Keratinocyte (primary cell): ENCODE measurements around the gene TATDN2. TPM values are rescaled to one million over a fixed set of nuclear protein-coding genes. Genes with fewer than 3 reads are reported as not detected.
"Not testable (repeated sequence)": the region's sequence is repeated elsewhere in the genome, so short reads cannot be mapped to it uniquely, and the experiment has no call there.

ENCODE experiments used
- DNase-seq: peaks from one replicate; pipeline ENCODE4 v3.0.0-alpha.2; 2011; ENCODE audit warnings: low read depth, missing footprints, low spot score
- FAIRE-seq: peaks from 2 replicates; lab custom pipeline; 2011; peaks lifted over from hg19 to GRCh38; lab: Jason Lieb, UNC
- H2AFZ ChIP-seq: 2 replicates; pipeline ENCODE4 v1.6.0; 2012; ENCODE audit warnings: low read length, control low read depth, inconsistent platforms; ENCODE audit not compliant: control insufficient read depth
- H3K27ac ChIP-seq: 2 replicates; pipeline ENCODE4 v1.5.1; 2011; ENCODE audit warnings: low read length; ENCODE audit not compliant: control insufficient read depth, insufficient read depth
- H3K27me3 ChIP-seq: 3 replicates; pipeline ENCODE4 v1.6.0; 2011; ENCODE audit warnings: low read length; ENCODE audit not compliant: control insufficient read depth, insufficient read depth; ENCODE audit errors: extremely low read depth
- H3K36me3 ChIP-seq, 2 experiments: 2 replicates in 1 of 2; 3 replicates in 1 of 2; pipeline ENCODE4 v1.5.1; 2011; ENCODE audit warnings: low read length in 2 of 2, mild to moderate bottlenecking in 1 of 2; ENCODE audit not compliant: control insufficient read depth in 2 of 2, insufficient read depth in 2 of 2; ENCODE audit errors: extremely low read depth in 1 of 2
- H3K4me1 ChIP-seq: 3 replicates; pipeline ENCODE4 v1.5.1; 2011; ENCODE audit warnings: low read length; ENCODE audit not compliant: control insufficient read depth, insufficient read depth; ENCODE audit errors: extremely low read depth
- H3K4me2 ChIP-seq: 3 replicates; pipeline ENCODE4 v1.6.0; 2011; ENCODE audit warnings: low read depth, low read length; ENCODE audit not compliant: control insufficient read depth, insufficient read depth; ENCODE audit errors: extremely low read depth
- H3K4me3 ChIP-seq, 3 experiments: fragments of 200-600 bp in 1 of 3; sonication (generic) in 1 of 3; 2 replicates in 2 of 3; 3 replicates in 1 of 3; pipeline ENCODE4 v1.5.1; 2011 to 2016; ENCODE audit warnings: low read length in 3 of 3, mild to moderate bottlenecking in 3 of 3, control low read depth in 2 of 3, inconsistent platforms in 1 of 3, low read depth in 1 of 3, mixed read lengths in 1 of 3, mixed run types in 1 of 3, moderate library complexity in 1 of 3; ENCODE audit not compliant: control insufficient read depth in 2 of 3, insufficient read depth in 2 of 3; ENCODE audit errors: extremely low read depth in 1 of 3
- H3K79me2 ChIP-seq: 2 replicates; pipeline ENCODE4 v1.6.0; 2012; ENCODE audit warnings: low read length; ENCODE audit not compliant: control insufficient read depth, insufficient read depth
- H3K9ac ChIP-seq: 3 replicates; pipeline ENCODE4 v1.6.0; 2011; ENCODE audit warnings: low read length; ENCODE audit not compliant: control insufficient read depth, insufficient read depth; ENCODE audit errors: extremely low read depth
- H3K9me1 ChIP-seq: 3 replicates; pipeline ENCODE4 v1.6.0; 2011; ENCODE audit warnings: low read length; ENCODE audit not compliant: control insufficient read depth, insufficient read depth; ENCODE audit errors: extremely low read depth
- H3K9me3 ChIP-seq: 2 replicates; pipeline ENCODE4 v1.5.1; 2012; ENCODE audit warnings: low read depth, low read length; ENCODE audit not compliant: control insufficient read depth
- H4K20me1 ChIP-seq: 3 replicates; pipeline ENCODE4 v1.6.0; 2011; ENCODE audit warnings: low read length; ENCODE audit not compliant: control insufficient read depth, insufficient read depth; ENCODE audit errors: extremely low read depth
- CTCF ChIP-seq, 3 experiments: IDR thresholded peaks in 1 of 3; conservative IDR thresholded peaks in 1 of 3; optimal IDR thresholded peaks in 1 of 3; 2 replicates in 2 of 3; 3 replicates in 1 of 3; pipeline versions ENCODE3 to v1.5.1; 2011; ENCODE audit warnings: low read length in 3 of 3, mild to moderate bottlenecking in 3 of 3, moderate library complexity in 2 of 3, control low read depth in 1 of 3, inconsistent platforms in 1 of 3; ENCODE audit not compliant: insufficient read depth in 2 of 3; ENCODE audit errors: extremely low read depth in 1 of 3
- EZH2 ChIP-seq: IDR thresholded peaks from one replicate; pipeline ENCODE4 v1.6.1; 2012; ENCODE audit warnings: inconsistent platforms, mild to moderate bottlenecking, low read length, moderate library complexity
- dilution Hi-C: fragments of 300-500 bp; cut with MboI; formaldehyde crosslinking; loops from one replicate; pipeline ENCODE4 v1.7.0; 2020; ENCODE audit warnings: low sequenced_read_pairs; ENCODE audit not compliant: extremely low pct_ligation_motif_present
- polyA plus RNA-seq, 5 experiments: library from polyadenylated mRNA; depleted of rRNA in 3 of 5; stranded (reverse) in 3 of 5; stranded (forward) in 1 of 5; unstranded in 1 of 5; fragments of >200 nt; gene quantifications; 1 replicate in 1 of 5; 2 replicates in 3 of 5; 3 replicates in 1 of 5; pipeline versions ENCODE4 v1.2.1 to v1.2.3, GENCODE V29; 2011 to 2012; ENCODE audit warnings: missing spikeins in 2 of 5, low read depth in 1 of 5, low replicate concordance in 1 of 5

TATDN2 gene
- polyA plus RNA-seq, 1 donor (not counting 4 experiments of a cell fraction or from before 2014, with no cell fraction given): 13.8 TPM

- no peaks in the 10 kb centered on the region for H3K27me3 ChIP-seq
- no peaks in the 10 kb centered on the region for H3K9me3 ChIP-seq
- no peak overlapping the region for H2AFZ ChIP-seq
- no peak for DNase-seq
- no peak overlapping the region for H3K4me2 ChIP-seq
- no peak for FAIRE-seq
- H3K9ac ChIP-seq: no peak overlapping the region
- H4K20me1 ChIP-seq: peaks cover under 1% of the 10 kb centered on the region
- no peak overlapping the region for H3K4me3 ChIP-seq
- dilution Hi-C loops: no loop called here
- peaks cover 64% of the 10 kb centered on the region for H3K79me2 ChIP-seq
- TF ChIP-seq CTCF (optimal IDR thresholded peaks at IDR 0.05 in 1 of 3, IDR thresholded peaks at IDR 0.05 in 1 of 3, conservative IDR thresholded peaks at IDR 0.05 in 1 of 3; ENCODE audit: extremely low read depth in 1 of 3, insufficient read depth in 2 of 3, low read length in 3 of 3): no peak
- TF ChIP-seq EZH2: no peak
- H3K4me1 ChIP-seq: no peaks in the 10 kb centered on the region
- H3K36me3 ChIP-seq: peaks cover 14 to 28% of the 10 kb centered on the region in 2 experiments
- H3K27ac ChIP-seq: no peak overlapping the region
- H3K9me1 ChIP-seq: no peaks in the 10 kb centered on the region
Observed at GRCh38 chr3:10268930-10269329, 20.7 kb downstream of the TATDN2 start.

- TF ChIP-seq CTCF (optimal IDR thresholded peaks at IDR 0.05 in 1 of 3, IDR thresholded peaks at IDR 0.05 in 1 of 3, conservative IDR thresholded peaks at IDR 0.05 in 1 of 3; ENCODE audit: extremely low read depth in 1 of 3, insufficient read depth in 2 of 3, low read length in 3 of 3): no peak
- no peak for TF ChIP-seq EZH2
- Histone ChIP-seq H3K4me1 (no peaks in the 10 kb centered on the region), H2AFZ (no peak overlapping the region), H3K36me3 (peaks cover 14 to 28% of the 10 kb centered on the region in 2 experiments), H3K27me3 (no peaks in the 10 kb centered on the region), H3K4me3 (no peak overlapping the region), H4K20me1 (peaks cover 3% of the 10 kb centered on the region), H3K9me3 (no peaks in the 10 kb centered on the region), H3K9me1 (no peaks in the 10 kb centered on the region), H3K9ac (no peak overlapping the region), H3K4me2 (no peak overlapping the region), H3K79me2 (peaks cover 66% of the 10 kb centered on the region), H3K27ac (no peak overlapping the region)
- dilution Hi-C loops: no loop called here
- no peak for DNase-seq
- no peak for FAIRE-seq
Observed at GRCh38 chr3:10269443-10269842, 21.2 kb downstream of the TATDN2 start.

GRCh38 chr3:10272476-10272875 lies 24.2 kb downstream of the TATDN2 start:
- dilution Hi-C loops, FAIRE-seq, DNase-seq: not testable (repeated sequence)

More at GRCh38 chr3:10272476-10272875, 24.2 kb downstream of the TATDN2 start:
- not testable (repeated sequence) for H3K4me1 ChIP-seq, H2AFZ ChIP-seq, H3K9me1 ChIP-seq, H4K20me1 ChIP-seq, H3K4me2 ChIP-seq, H3K9me3 ChIP-seq, H3K27ac ChIP-seq, H3K9ac ChIP-seq, H3K4me3 ChIP-seq, H3K27me3 ChIP-seq
- Histone ChIP-seq H3K36me3 (peaks cover 16 to 26% of the 10 kb centered on the region in 2 experiments), H3K79me2 (peaks cover 64% of the 10 kb centered on the region)
